ENCODE results near the gene EEF2KMT.
"Not testable (repeated sequence)": the region's sequence is repeated elsewhere in the genome, so short reads cannot be mapped to it uniquely, and the experiment has no call there.

EEF2KMT gene

GRCh38 chr16:5070431-5071186, 27.0 kb downstream of the EEF2KMT start:
- DNase-seq, result no peak

- DNase-seq, result no peak
Observed at GRCh38 chr16:5069854-5070253, 27.7 kb downstream of the EEF2KMT start.

GRCh38 chr16:5069048-5069447, 28.5 kb downstream of the EEF2KMT start:
- DNase-seq, result no peak

GRCh38 chr16:5066511-5066910, 31.1 kb downstream of the EEF2KMT start:
- no peak for DNase-seq

GRCh38 chr16:5065813-5066212, 31.8 kb downstream of the EEF2KMT start, which contains the start of gene C16orf89:
C16orf89 (minus strand) TSS chr16:5065956; CDS start chr16:5065908, 48 bp downstream.
- no peak for DNase-seq

- no peak for DNase-seq
Observed at GRCh38 chr16:5065326-5065725, 32.3 kb downstream of the EEF2KMT start.

GRCh38 chr16:5064915-5065314, 32.7 kb downstream of the EEF2KMT start:
- DNase-seq, result no peak

GRCh38 chr16:5062790-5063765, 34.5 kb downstream of the EEF2KMT start:
- no peak for DNase-seq

GRCh38 chr16:5062051-5062450, 35.5 kb downstream of the EEF2KMT start:
- DNase-seq, result no peak

- DNase-seq, result no peak
Observed at GRCh38 chr16:5060073-5060641, 37.4 kb downstream of the EEF2KMT start.

GRCh38 chr16:5059386-5060072, 38.1 kb downstream of the EEF2KMT start:
- no peak for DNase-seq

GRCh38 chr16:5058476-5058875, 39.1 kb downstream of the EEF2KMT start:
- DNase-seq, result no peak

- no peak for DNase-seq
Observed at GRCh38 chr16:5056352-5056751, 41.2 kb downstream of the EEF2KMT start.

GRCh38 chr16:5054876-5055865, 42.4 kb downstream of the EEF2KMT start:
- no peak for DNase-seq

GRCh38 chr16:5046914-5047313, 50.7 kb downstream of the EEF2KMT start:
- DNase-seq, result no peak

GRCh38 chr16:5045499-5046115, 52.0 kb downstream of the EEF2KMT start:
- DNase-seq, result no peak

- DNase-seq, result not testable (repeated sequence)
Observed at GRCh38 chr16:5044581-5044980, 53.0 kb downstream of the EEF2KMT start.

GRCh38 chr16:5044011-5044540, 53.5 kb downstream of the EEF2KMT start:
- no peak for DNase-seq

- no peak for DNase-seq
Observed at GRCh38 chr16:5042574-5043171, 54.9 kb downstream of the EEF2KMT start.

GRCh38 chr16:5041600-5042133, 55.9 kb downstream of the EEF2KMT start:
- DNase-seq, result no peak
